Fibroblast of lung (primary cell): Measurements from ENCODE around the gene CFAP74. TPM values are rescaled to one million over a fixed set of nuclear protein-coding genes. Genes with fewer than 3 reads are reported as not detected.

Source experiments
- DNase-seq, 2 donors: peaks; one replicate each; pipeline versions ENCODE4 v3.0.0 to v3.0.0-alpha.2; 2010; ENCODE audit warnings: low read depth in 2 of 2
- H2AFZ ChIP-seq: 2 replicates; pipeline ENCODE4 v1.5.1; 2012; ENCODE audit warnings: low read length, control low read depth, inconsistent platforms
- H3K27ac ChIP-seq: 2 replicates; pipeline ENCODE4 v1.5.1; 2011; ENCODE audit warnings: low read length, control low read depth; ENCODE audit not compliant: insufficient read depth
- H3K27me3 ChIP-seq: 2 replicates; pipeline ENCODE4 v1.5.1; 2011; ENCODE audit warnings: mild to moderate bottlenecking, low read length; ENCODE audit not compliant: control insufficient read depth, insufficient read depth
- H3K36me3 ChIP-seq: 2 replicates; pipeline ENCODE4 v1.5.1; 2011; ENCODE audit warnings: low read length; ENCODE audit not compliant: control insufficient read depth, insufficient read depth
- H3K4me1 ChIP-seq: 2 replicates; pipeline ENCODE4 v1.5.1; 2011; ENCODE audit warnings: low read length; ENCODE audit not compliant: control insufficient read depth, insufficient read depth; ENCODE audit errors: extremely low read depth
- H3K4me2 ChIP-seq: 2 replicates; pipeline ENCODE4 v1.5.1; 2011; ENCODE audit warnings: low read length, control low read depth; ENCODE audit not compliant: insufficient read depth; ENCODE audit errors: extremely low read depth
- H3K4me3 ChIP-seq, 4 experiments: fragments of 200-600 bp in 1 of 4; sonication (generic) in 1 of 4; replicated peaks in 1 of 4; 2 replicates each; pipeline ENCODE4 v1.5.1; 2011 to 2016; ENCODE audit warnings: low read length in 4 of 4, low read depth in 3 of 4, mild to moderate bottlenecking in 3 of 4, control low read depth in 2 of 4, inconsistent platforms in 1 of 4, mixed read lengths in 1 of 4; ENCODE audit not compliant: insufficient read depth in 1 of 4; ENCODE audit errors: control extremely low read depth in 1 of 4
- H3K79me2 ChIP-seq: 2 replicates; pipeline ENCODE4 v1.5.1; 2012; ENCODE audit warnings: mild to moderate bottlenecking, low read length, inconsistent platforms; ENCODE audit not compliant: control insufficient read depth, insufficient read depth
- H3K9ac ChIP-seq: 2 replicates; pipeline ENCODE4 v1.5.1; 2011; ENCODE audit warnings: mild to moderate bottlenecking, low read length, control low read depth; ENCODE audit not compliant: insufficient read depth
- H3K9me3 ChIP-seq: 2 replicates; pipeline ENCODE4 v1.5.1; 2012; ENCODE audit warnings: low read depth, low read length; ENCODE audit not compliant: control insufficient read depth, insufficient read depth
- H4K20me1 ChIP-seq: 2 replicates; pipeline ENCODE4 v1.5.1; 2011; ENCODE audit warnings: low read length; ENCODE audit not compliant: control insufficient read depth, insufficient read depth; ENCODE audit errors: extremely low read depth
- EZH2 ChIP-seq: IDR thresholded peaks from 2 replicates; pipeline ENCODE4 v1.5.1; 2012; ENCODE audit warnings: low read length, control low read depth, mild to moderate bottlenecking; ENCODE audit errors: missing control alignments
- polyA plus RNA-seq, 2 donors: library from polyadenylated mRNA; depleted of rRNA in 1 of 2; stranded (reverse) in 1 of 2; unstranded in 1 of 2; fragments of >200 nt; gene quantifications; 2 replicates each; pipeline ENCODE4 v1.2.1, GENCODE V29; 2011 to 2012; ENCODE audit warnings: missing spikeins in 1 of 2
- total RNA-seq: library from RNA; depleted of rRNA; stranded (reverse); fragments of >200 nt; gene quantifications from 2 replicates; pipeline ENCODE4 v1.2.1, GENCODE V29; 2014
- TF ChIP-seq, protein P1 (sequence below), 2 donors: IDR thresholded peaks in 1 of 2; conservative IDR thresholded peaks in 1 of 2; 1 replicate in 1 of 2; 2 replicates in 1 of 2; pipeline ENCODE4 v1.5.1; 2011 to 2012; ENCODE audit warnings: low read length in 2 of 2, control low read depth in 1 of 2, inconsistent platforms in 1 of 2, low read depth in 1 of 2, mild to moderate bottlenecking in 1 of 2

The CFAP74 gene
- total and polyA plus RNA-seq, 2 donors (not counting 1 experiment from before 2014, with no cell fraction given) = not detected

DNA sequence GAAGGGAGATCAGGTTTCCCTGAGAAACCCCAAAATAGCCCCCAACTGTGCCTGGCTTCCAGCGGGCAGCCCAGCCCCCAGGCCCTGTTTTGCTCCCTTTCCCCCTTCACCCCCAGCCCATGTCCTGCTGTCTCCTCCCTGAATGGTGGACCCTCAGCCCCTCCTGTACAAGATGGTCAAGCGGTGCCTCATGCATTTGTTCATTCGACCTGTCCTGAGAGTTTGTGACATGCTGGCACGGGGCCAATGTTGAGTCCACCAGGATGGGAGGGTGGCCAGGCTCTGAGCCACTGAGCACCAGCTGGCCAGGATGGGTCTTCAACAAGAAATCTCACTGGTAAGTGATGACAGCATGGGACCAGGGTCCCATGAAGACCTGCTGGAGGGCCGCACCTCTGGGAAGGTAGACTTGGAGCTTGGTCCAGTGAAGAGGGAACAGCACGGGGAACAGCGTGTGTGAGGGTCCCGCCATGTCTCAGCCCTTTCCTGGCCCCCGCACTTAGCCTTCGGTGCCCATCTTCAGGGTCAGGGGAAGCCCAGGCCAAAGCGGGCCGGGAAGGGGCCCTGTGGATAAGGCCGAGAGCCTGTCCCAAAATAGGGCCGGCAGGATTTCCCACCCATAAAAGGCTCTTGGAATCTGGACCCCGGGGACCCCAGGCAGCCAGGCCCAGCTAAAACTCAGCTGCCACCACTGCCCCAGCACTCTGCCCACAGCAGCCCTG lies 88.5 kb downstream of the CFAP74 start, which contains the start of gene CALML6:
TSS of gene CALML6 (plus strand) at position 290 of the 722 bp plus-strand sequence. CDS start at position 311, 21 bp downstream.
- TF ChIP-seq EZH2 = no peak
- TF ChIP-seq, protein P1, sequence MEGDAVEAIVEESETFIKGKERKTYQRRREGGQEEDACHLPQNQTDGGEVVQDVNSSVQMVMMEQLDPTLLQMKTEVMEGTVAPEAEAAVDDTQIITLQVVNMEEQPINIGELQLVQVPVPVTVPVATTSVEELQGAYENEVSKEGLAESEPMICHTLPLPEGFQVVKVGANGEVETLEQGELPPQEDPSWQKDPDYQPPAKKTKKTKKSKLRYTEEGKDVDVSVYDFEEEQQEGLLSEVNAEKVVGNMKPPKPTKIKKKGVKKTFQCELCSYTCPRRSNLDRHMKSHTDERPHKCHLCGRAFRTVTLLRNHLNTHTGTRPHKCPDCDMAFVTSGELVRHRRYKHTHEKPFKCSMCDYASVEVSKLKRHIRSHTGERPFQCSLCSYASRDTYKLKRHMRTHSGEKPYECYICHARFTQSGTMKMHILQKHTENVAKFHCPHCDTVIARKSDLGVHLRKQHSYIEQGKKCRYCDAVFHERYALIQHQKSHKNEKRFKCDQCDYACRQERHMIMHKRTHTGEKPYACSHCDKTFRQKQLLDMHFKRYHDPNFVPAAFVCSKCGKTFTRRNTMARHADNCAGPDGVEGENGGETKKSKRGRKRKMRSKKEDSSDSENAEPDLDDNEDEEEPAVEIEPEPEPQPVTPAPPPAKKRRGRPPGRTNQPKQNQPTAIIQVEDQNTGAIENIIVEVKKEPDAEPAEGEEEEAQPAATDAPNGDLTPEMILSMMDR (conservative IDR thresholded peaks at IDR 0.05 in 1 of 2, IDR thresholded peaks at IDR 0.05 in 1 of 2; ENCODE audit: low read depth in 1 of 2, low read length in 2 of 2) = no peak

DNA sequence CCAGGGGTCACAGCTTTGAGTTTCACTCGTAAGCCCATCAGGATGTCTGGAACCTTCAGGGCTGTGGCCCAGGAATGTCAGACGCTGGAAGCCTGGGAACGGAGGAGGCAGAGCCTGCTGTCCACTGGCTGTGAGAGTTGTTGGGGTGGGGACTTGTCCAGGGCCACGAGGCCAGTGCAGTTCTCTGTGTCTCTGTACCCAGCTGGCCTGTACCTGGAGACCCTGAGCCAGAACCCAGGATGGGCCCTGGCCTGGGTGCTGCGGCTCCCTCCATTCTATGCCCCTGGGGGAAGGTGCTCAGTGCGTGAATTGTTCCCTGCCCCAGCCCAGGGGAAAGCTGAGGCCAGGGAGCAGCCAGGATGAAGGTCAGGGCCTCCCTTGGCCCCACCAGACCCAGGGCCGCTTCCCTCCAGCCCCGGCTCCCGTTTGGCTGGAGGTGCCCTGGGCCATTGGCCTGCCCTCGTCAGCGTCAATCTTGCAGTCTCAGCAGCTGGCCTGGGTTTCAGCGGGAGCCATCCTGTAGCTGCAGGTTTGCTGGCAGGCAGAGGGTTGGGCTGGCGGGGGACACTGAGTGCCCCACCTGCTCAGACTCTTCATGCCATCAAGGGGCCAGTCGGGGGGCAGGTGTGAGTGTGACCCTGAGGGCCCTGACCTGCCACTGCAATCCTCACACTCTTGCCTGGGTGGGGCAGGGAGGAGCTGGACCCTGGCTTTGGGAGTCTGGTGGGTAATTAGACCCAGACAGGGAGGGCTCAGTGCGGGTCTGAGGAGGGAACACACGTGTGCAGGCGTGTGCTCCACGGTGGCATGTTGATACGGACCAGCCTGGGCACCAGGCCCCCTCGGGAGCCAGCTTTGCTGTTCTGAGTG lies 89.2 kb downstream of the CFAP74 start:
- H3K4me1 ChIP-seq = peaks cover 8% of the 10 kb centered on the region
- TF ChIP-seq EZH2 = no peak
- TF ChIP-seq, protein P1 (conservative IDR thresholded peaks at IDR 0.05 in 1 of 2, IDR thresholded peaks at IDR 0.05 in 1 of 2; ENCODE audit: low read depth in 1 of 2, low read length in 2 of 2) = no peak

More for the DNA sequence above, 88.5 kb downstream of the CFAP74 start, which contains the start of gene CALML6:
- no peaks in the 10 kb centered on the region for H3K36me3 ChIP-seq
- H2AFZ ChIP-seq = no peak within 1 kb of the TSS
- H3K4me2 ChIP-seq = no peak within 1 kb of the TSS
- H3K4me3 ChIP-seq = no peak within 1 kb of the TSS
- no peaks in the 10 kb centered on the region for H3K9me3 ChIP-seq
- H3K27me3 ChIP-seq = peaks cover 4% of the 10 kb centered on the region
- no peak within 1 kb of the TSS for H3K27ac ChIP-seq
- no peak for DNase-seq
- no peak within 1 kb of the TSS for H3K9ac ChIP-seq
- no peaks in the 10 kb centered on the region for H3K79me2 ChIP-seq
- H3K4me1 ChIP-seq = peaks cover 6% of the 10 kb centered on the region
- no peaks in the 10 kb centered on the region for H4K20me1 ChIP-seq

DNA sequence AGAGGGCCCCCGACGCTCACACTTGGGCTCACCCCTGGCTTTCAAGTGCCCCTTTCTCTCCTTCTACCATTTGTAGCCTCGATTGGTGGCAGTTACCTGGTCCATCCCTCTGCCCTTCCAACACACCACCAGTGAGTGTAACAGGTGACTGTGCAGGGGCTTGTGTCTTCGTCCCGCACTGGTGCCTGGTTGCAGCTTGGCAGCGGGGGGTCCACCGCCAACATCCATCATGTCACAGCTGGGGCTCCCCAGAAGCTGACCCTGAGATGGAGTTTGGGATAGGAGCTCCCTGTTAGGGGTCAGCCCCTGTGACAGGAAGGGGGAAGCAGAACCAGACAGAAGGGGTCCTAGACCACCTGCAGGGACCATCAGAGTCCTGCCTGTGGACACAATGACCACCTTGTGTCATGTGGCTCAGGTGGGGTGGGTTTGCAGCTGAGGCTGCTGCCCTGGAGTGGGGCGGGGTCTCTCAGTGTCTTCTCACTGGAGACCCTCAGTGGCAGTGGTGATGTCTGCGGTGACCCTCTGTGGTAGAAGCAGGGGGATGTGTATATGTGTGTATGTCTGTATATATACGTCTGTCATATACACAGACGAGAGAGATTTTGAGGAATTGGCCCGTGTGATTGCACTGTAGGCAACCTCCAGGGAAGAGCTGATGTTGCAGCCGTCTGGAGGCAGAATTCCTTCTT lies 92.1 kb downstream of the CFAP74 start:
- Histone ChIP-seq H3K9ac (no peak overlapping the region), H3K4me1 (peaks cover 2% of the 10 kb centered on the region), H3K9me3 (no peaks in the 10 kb centered on the region), H3K36me3 (no peaks in the 10 kb centered on the region), H3K4me2 (no peak overlapping the region), H4K20me1 (no peaks in the 10 kb centered on the region), H3K27ac (no peak overlapping the region), H3K79me2 (no peaks in the 10 kb centered on the region), H3K4me3 (no peak overlapping the region), H3K27me3 (no peaks in the 10 kb centered on the region), H2AFZ (no peak overlapping the region)
- TF ChIP-seq EZH2 = no peak
- TF ChIP-seq, protein P1 (conservative IDR thresholded peaks at IDR 0.05 in 1 of 2, IDR thresholded peaks at IDR 0.05 in 1 of 2; ENCODE audit: low read depth in 1 of 2, low read length in 2 of 2) = no peak
- DNase-seq = no peak

More for the DNA sequence above, 89.2 kb downstream of the CFAP74 start:
- peaks cover 4% of the 10 kb centered on the region for H3K27me3 ChIP-seq
- H3K9ac ChIP-seq = no peak overlapping the region
- no peak for DNase-seq
- no peak overlapping the region for H2AFZ ChIP-seq
- no peaks in the 10 kb centered on the region for H3K9me3 ChIP-seq
- H3K27ac ChIP-seq = no peak overlapping the region
- no peak overlapping the region for H3K4me2 ChIP-seq
- H3K4me3 ChIP-seq = no peak overlapping the region
- H4K20me1 ChIP-seq = no peaks in the 10 kb centered on the region
- H3K79me2 ChIP-seq = no peaks in the 10 kb centered on the region
- no peaks in the 10 kb centered on the region for H3K36me3 ChIP-seq
